Neural progenitor cell (in vitro differentiated cells): ENCODE data around the gene RNF180.

Experiments used
- CTCF ChIP-seq: fragments of 200-600 bp; sonication (generic); IDR thresholded peaks from 2 replicates; pipeline ENCODE4 v1.5.1; 2017; ENCODE audit warnings: antibody characterized with exemption, mild to moderate bottlenecking
- EZH2 ChIP-seq: fragments of 200-600 bp; sonication (generic); IDR thresholded peaks from 2 replicates; pipeline ENCODE4 v1.6.1; 2017; ENCODE audit warnings: antibody characterized with exemption, mild to moderate bottlenecking, moderate library complexity
- EZH2phosphoT487 ChIP-seq: fragments of 200-600 bp; sonication (generic); IDR thresholded peaks from 2 replicates; pipeline ENCODE4 v1.6.1; 2017; ENCODE audit warnings: antibody characterized with exemption

GRCh38 chr5:64145216-64145895, 20.3 kb upstream of the RNF180 start:
- TF ChIP-seq CTCF (no peak), EZH2phosphoT487 (no peak), EZH2 (no peak)
